H9 (cell line): ENCODE measurements around the gene ATF7. TPM values are rescaled to one million over a fixed set of nuclear protein-coding genes. Genes with fewer than 3 reads are reported as not detected.

Experiments
- DNase-seq: peaks from one replicate; pipeline ENCODE4 v3.0.0-alpha.2; 2017
- H2AFZ ChIP-seq: one replicate; pipeline ENCODE4 v1.6.1; 2013; ENCODE audit warnings: mild to moderate bottlenecking, low read length, control low read depth, moderate library complexity
- H2AK5ac ChIP-seq: 2 replicates; pipeline ENCODE4 v1.6.1; 2013; ENCODE audit warnings: low read length, control low read depth, mixed read lengths; ENCODE audit not compliant: insufficient read length
- H2BK120ac ChIP-seq: one replicate; pipeline ENCODE4 v1.6.1; 2013; ENCODE audit warnings: low read depth, mild to moderate bottlenecking, low read length, control low read depth, inconsistent platforms; ENCODE audit not compliant: poor library complexity, severe bottlenecking
- H2BK12ac ChIP-seq: 2 replicates; pipeline ENCODE4 v1.6.1; 2013; ENCODE audit warnings: low read length, control low read depth, mixed read lengths, low read depth; ENCODE audit not compliant: insufficient read length
- H2BK15ac ChIP-seq: 2 replicates; pipeline ENCODE4 v1.6.1; 2013; ENCODE audit warnings: low read depth, low read length, control low read depth
- H2BK20ac ChIP-seq: one replicate; pipeline ENCODE4 v1.6.1; 2013; ENCODE audit warnings: low read depth, mild to moderate bottlenecking, low read length, control low read depth, inconsistent platforms; ENCODE audit not compliant: poor library complexity, severe bottlenecking
- H2BK5ac ChIP-seq: 2 replicates; pipeline ENCODE4 v1.6.1; 2013; ENCODE audit warnings: low read length, control low read depth, mixed read lengths; ENCODE audit not compliant: insufficient read length
- H3K14ac ChIP-seq: 2 replicates; pipeline ENCODE4 v1.6.1; 2013; ENCODE audit warnings: low read length, control low read depth; ENCODE audit not compliant: insufficient read depth
- H3K18ac ChIP-seq: 2 replicates; pipeline ENCODE4 v1.6.1; 2013; ENCODE audit warnings: low read depth, mild to moderate bottlenecking, mixed read lengths, low read length, control low read depth; ENCODE audit not compliant: insufficient read length
- H3K23ac ChIP-seq: 2 replicates; pipeline ENCODE4 v1.6.1; 2013; ENCODE audit warnings: low read length, control low read depth, mixed read lengths, low read depth; ENCODE audit not compliant: insufficient read length
- H3K23me2 ChIP-seq: 2 replicates; pipeline ENCODE4 v1.6.1; 2013; ENCODE audit warnings: low read depth, mild to moderate bottlenecking, mixed read lengths, low read length, control low read depth; ENCODE audit not compliant: insufficient read length, poor library complexity, severe bottlenecking
- H3K27ac ChIP-seq: 2 replicates; pipeline ENCODE4 v1.5.1; 2013; ENCODE audit warnings: low read length, control low read depth, mixed read lengths, low read depth; ENCODE audit not compliant: insufficient read length
- H3K27me3 ChIP-seq: 2 replicates; pipeline ENCODE4 v1.6.1; 2013; ENCODE audit warnings: low read length, control low read depth, inconsistent platforms; ENCODE audit not compliant: insufficient read depth
- H3K4ac ChIP-seq: 2 replicates; pipeline ENCODE4 v1.6.1; 2013; ENCODE audit warnings: low read depth, mild to moderate bottlenecking, control low read depth, inconsistent platforms, low read length, moderate library complexity
- H3K4me1 ChIP-seq: 2 replicates; pipeline ENCODE4 v1.6.1; 2013; ENCODE audit warnings: low read length, control low read depth, inconsistent platforms; ENCODE audit not compliant: insufficient read depth
- H3K4me2 ChIP-seq: 2 replicates; pipeline ENCODE4 v1.6.1; 2013; ENCODE audit warnings: low read length, control low read depth, mixed read lengths; ENCODE audit not compliant: insufficient read length, insufficient read depth
- H3K56ac ChIP-seq: 2 replicates; pipeline ENCODE4 v1.6.1; 2013; ENCODE audit warnings: low read depth, mild to moderate bottlenecking, mixed read lengths, low read length, control low read depth; ENCODE audit not compliant: insufficient read length
- H3K79me1 ChIP-seq: 2 replicates; pipeline ENCODE4 v1.6.1; 2013; ENCODE audit warnings: low read depth, mild to moderate bottlenecking, moderate library complexity, low read length, control low read depth, inconsistent platforms; ENCODE audit not compliant: insufficient read depth, poor library complexity, severe bottlenecking
- H3K79me2 ChIP-seq: 2 replicates; pipeline ENCODE4 v1.6.1; 2013; ENCODE audit warnings: low read length, control low read depth, inconsistent platforms; ENCODE audit not compliant: insufficient read depth
- H3K9ac ChIP-seq: 2 replicates; pipeline ENCODE4 v1.6.1; 2013; ENCODE audit warnings: low read length, control low read depth, mixed read lengths; ENCODE audit not compliant: insufficient read length; ENCODE audit errors: extremely low read depth
- H3K9me3 ChIP-seq: one replicate; pipeline ENCODE4 v1.6.1; 2013; ENCODE audit warnings: low read depth, low read length, inconsistent platforms; ENCODE audit not compliant: control insufficient read depth
- H3T11ph ChIP-seq: one replicate; pipeline ENCODE4 v1.6.1; 2013; ENCODE audit warnings: mild to moderate bottlenecking, low read length, control low read depth, inconsistent platforms
- H4K20me1 ChIP-seq: one replicate; pipeline ENCODE4 v1.6.1; 2013; ENCODE audit not compliant: control insufficient read depth, insufficient read length, insufficient read depth
- H4K5ac ChIP-seq: 2 replicates; pipeline ENCODE4 v1.6.1; 2013; ENCODE audit warnings: low read depth, mild to moderate bottlenecking, mixed read lengths, low read length, control low read depth; ENCODE audit not compliant: insufficient read length
- H4K8ac ChIP-seq: replicated peaks from 2 replicates; pipeline ENCODE4 v1.6.1; 2013; ENCODE audit warnings: low read length, control low read depth, mixed read lengths, low read depth; ENCODE audit not compliant: insufficient read length
- H4K91ac ChIP-seq: 2 replicates; pipeline ENCODE4 v1.6.1; 2013; ENCODE audit warnings: low read depth, mild to moderate bottlenecking, moderate library complexity, mixed read lengths, low read length, control low read depth; ENCODE audit not compliant: insufficient read length
- H3K27ac Mint-ChIP-seq, 3 experiments: 2 replicates in 2 of 3; 3 replicates in 1 of 3; pipeline ENCODE4 v1.8.0; 2020 to 2021; ENCODE audit warnings: mixed read lengths in 3 of 3, mild to moderate bottlenecking in 1 of 3, moderate library complexity in 1 of 3
- H3K27me3 Mint-ChIP-seq: 2 replicates; pipeline ENCODE4 v1.8.0; 2021; ENCODE audit warnings: low read depth, mild to moderate bottlenecking, moderate library complexity, mixed read lengths
- H3K36me3 Mint-ChIP-seq, 3 experiments: 2 replicates in 2 of 3; 3 replicates in 1 of 3; pipeline ENCODE4 v1.8.0; 2020 to 2021; ENCODE audit warnings: low read depth in 3 of 3, mixed read lengths in 3 of 3; ENCODE audit not compliant: insufficient read depth in 1 of 3
- H3K4me1 Mint-ChIP-seq, 2 experiments: 2 replicates each; pipeline ENCODE4 v1.8.0; 2020; ENCODE audit warnings: mixed read lengths in 2 of 2
- H3K4me3 Mint-ChIP-seq, 2 experiments: 2 replicates in 1 of 2; 3 replicates in 1 of 2; pipeline ENCODE4 v1.8.0; 2020 to 2021; ENCODE audit warnings: mild to moderate bottlenecking in 2 of 2, mixed read lengths in 2 of 2, moderate library complexity in 1 of 2
- H3K9me3 Mint-ChIP-seq, 2 experiments: 2 replicates in 1 of 2; 3 replicates in 1 of 2; pipeline ENCODE4 v1.8.0; 2020; ENCODE audit warnings: mild to moderate bottlenecking in 2 of 2, mixed read lengths in 2 of 2, moderate library complexity in 1 of 2
- CTCF ChIP-seq: fragments of 200-600 bp; sonication (generic); conservative IDR thresholded peaks from 3 replicates; pipeline ENCODE4 v1.8.0; 2021; ENCODE audit warnings: antibody characterized with exemption, mild to moderate bottlenecking
- WGBS: extraction: QIAGEN DNeasy Blood & Tissue Kit; methylation state at CpG from one replicate; pipeline ENCODE4 v1.1.7; 2013; ENCODE audit warnings: missing lambda C conversion rate, low lambda C conversion rate, mixed read lengths; ENCODE audit not compliant: insufficient read length; ENCODE audit errors: extremely low coverage; 5-methylcytosine and 5-hydroxymethylcytosine counted together
- total RNA-seq: library from RNA; stranded (reverse); gene quantifications from 2 replicates; pipeline ENCODE4 v1.2.1, GENCODE V29; 2021

ATF7 gene
- total RNA-seq, 1 experiment from 2014 or later: 17.7 TPM

DNA sequence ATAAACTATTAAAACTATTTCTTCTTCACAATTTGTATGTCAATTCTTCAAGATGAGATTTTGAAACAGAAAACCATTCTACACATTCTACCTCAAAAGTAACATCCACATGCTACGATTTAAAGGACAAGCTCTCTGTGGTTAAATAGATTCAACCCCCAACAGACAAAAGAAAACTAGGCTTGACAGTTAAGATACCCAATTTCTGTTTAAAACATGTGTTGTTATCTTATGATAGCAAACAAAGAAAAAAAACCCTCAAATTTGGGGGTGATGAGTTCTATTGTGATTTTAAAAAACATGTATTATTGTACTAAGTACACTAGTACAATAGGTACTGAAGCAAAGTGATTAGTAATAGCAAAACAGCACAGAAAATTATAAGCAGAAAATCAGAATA, 33.8 kb downstream of the ATF7 start:
- Histone ChIP-seq H3K56ac (no peak overlapping the region), H3K18ac (no peak overlapping the region), H2AFZ (no peak overlapping the region), H3K23ac (no peak overlapping the region), H3K79me1 (no peaks in the 10 kb centered on the region), H4K5ac (no peak overlapping the region), H4K8ac (no peak overlapping the region), H2BK120ac (no peak overlapping the region), H3K23me2 (no peaks in the 10 kb centered on the region), H3K27ac (no peak overlapping the region), H3K79me2 (no peaks in the 10 kb centered on the region), H2BK12ac (no peak overlapping the region), H2AK5ac (no peak overlapping the region), H3K4ac (no peak overlapping the region), H2BK15ac (no peak overlapping the region), H2BK20ac (no peak overlapping the region), H3K27me3 (no peaks in the 10 kb centered on the region), H3K9me3 (no peaks in the 10 kb centered on the region), H3K14ac (no peak overlapping the region), H4K91ac (no peak overlapping the region), H3K9ac (no peak overlapping the region), H3K4me2 (no peak overlapping the region), H3K4me1 (0 out of 2 replicates have a peak, but pooled peaks cover 3% of the 10 kb centered on the region), H3T11ph (no peak overlapping the region), H2BK5ac (no peak overlapping the region), H4K20me1 (no peaks in the 10 kb centered on the region)
- H3K36me3 Mint-ChIP-seq: no peaks in the 10 kb centered on the region
- no CpG with 5 or more reads among the region's 1 CpG for WGBS
- no peaks in the 10 kb centered on the region for H3K27me3 Mint-ChIP-seq
- H3K4me3 Mint-ChIP-seq: no peak overlapping the region
- H3K27ac Mint-ChIP-seq: peak overlapping the region in 1 of 3 experiments; percentile 23; a peak in 1 of 7 replicates
- no peaks in the 10 kb centered on the region for H3K9me3 Mint-ChIP-seq
- peaks cover 14 to 17% of the 10 kb centered on the region in 2 experiments for H3K4me1 Mint-ChIP-seq
- DNase-seq: no peak
- no peak for TF ChIP-seq CTCF
